Gastrocnemius medialis (tissue), 4 donors: ENCODE data around the gene SRSF9. TPM values are rescaled to one million over a fixed set of nuclear protein-coding genes. Genes with fewer than 3 reads are reported as not detected.

Source experiments
- ATAC-seq, 2 donors: fragments of 150-250 bp; one replicate each; pipeline ENCODE4 v1.9.1; 2016
- DNase-seq, 2 donors: peaks; one replicate each; pipeline ENCODE4 v3.0.0-alpha.2; 2019
- H3K27ac ChIP-seq, 4 donors: fragments of 200-600 bp; sonication (generic); 1 replicate in 1 of 4; 2 replicates in 3 of 4; pipeline ENCODE4 v1.5.1; 2016 to 2018; ENCODE audit warnings: mild to moderate bottlenecking in 2 of 4, moderate library complexity in 1 of 4
- H3K27me3 ChIP-seq, 3 donors: fragments of 200-600 bp; sonication (generic) in 2 of 3; 1 replicate in 1 of 3; 2 replicates in 2 of 3; pipeline versions ENCODE4 v1.5.1 to v1.6.0; 2016 to 2019; ENCODE audit warnings: mild to moderate bottlenecking in 1 of 3, moderate library complexity in 1 of 3
- H3K36me3 ChIP-seq, 2 donors: fragments of 200-600 bp; sonication (generic) in 1 of 2; one replicate each; pipeline ENCODE4 v1.5.1; 2017 to 2018
- H3K4me1 ChIP-seq, 2 donors: fragments of 200-600 bp; sonication (generic) in 1 of 2; one replicate each; pipeline ENCODE4 v1.5.1; 2016 to 2017; ENCODE audit warnings: mild to moderate bottlenecking in 2 of 2
- H3K4me3 ChIP-seq, 4 donors: fragments of 200-600 bp; sonication (generic) in 3 of 4; 1 replicate in 1 of 4; 2 replicates in 3 of 4; pipeline ENCODE4 v1.5.1; 2016 to 2019; ENCODE audit warnings: mild to moderate bottlenecking in 2 of 4
- H3K9me3 ChIP-seq, 3 donors: fragments of 200-600 bp; sonication (generic) in 2 of 3; 1 replicate in 1 of 3; 2 replicates in 2 of 3; pipeline ENCODE4 v1.5.1; 2016 to 2019
- CTCF ChIP-seq, 5 experiments: fragments of 450-650 bp in 3 of 5; fragments of 200-600 bp in 2 of 5; sonication (generic) in 2 of 5; IDR thresholded peaks in 4 of 5; conservative IDR thresholded peaks in 1 of 5; 1 replicate in 4 of 5; 2 replicates in 1 of 5; pipeline ENCODE4 v1.5.1; 2016 to 2019; ENCODE audit warnings: antibody characterized with exemption in 5 of 5, mild to moderate bottlenecking in 3 of 5, moderate library complexity in 3 of 5
- POLR2A ChIP-seq, 2 donors: fragments of 450-650 bp; IDR thresholded peaks; one replicate each; pipeline ENCODE4 v1.6.1; 2017; ENCODE audit warnings: antibody characterized with exemption in 2 of 2, mild to moderate bottlenecking in 2 of 2, moderate library complexity in 2 of 2
- in situ Hi-C, 4 donors: fragments of 200-750 bp; cut with MboI; loops; one replicate each; pipeline versions ENCODE4 v1.15.0 to v1.8.0; 2017; ENCODE audit warnings: low sequenced_read_pairs in 4 of 4
- intact Hi-C: fragments of 100-400 bp; cut with DNase I; formaldehyde crosslinking; loops from one replicate; pipeline ENCODE4 v1.15.1; 2023; ENCODE audit warnings: low total_unique reads
- total RNA-seq, 4 donors: library from RNA; depleted of rRNA; stranded (reverse); fragments of >200 nt; gene quantifications; one replicate each; pipeline versions ENCODE4 v1.1.0 to v1.2.3, GENCODE V29; 2016

SRSF9 gene
- total RNA-seq, 4 donors from 2014 or later = 13.5 to 18.6 (median 16.0) TPM

GRCh38 chr12:120474616-120474960 is 5.0 kb upstream of the SRSF9 start:
- no peak for TF ChIP-seq CTCF (IDR thresholded peaks at IDR 0.05 in 4 of 5, conservative IDR thresholded peaks at IDR 0.05 in 1 of 5)
- TF ChIP-seq POLR2A (IDR thresholded peaks at IDR 0.05) = no peak
- H3K4me3 ChIP-seq = no peak overlapping the region
- H3K36me3 ChIP-seq = no peaks in the 10 kb centered on the region
- H3K9me3 ChIP-seq = no peaks in the 10 kb centered on the region
- ATAC-seq (no peak), DNase-seq (no peak)
- intact Hi-C loops (no loop called here), in situ Hi-C loops (no loop called here)
- H3K27ac ChIP-seq = no peak overlapping the region
- no peaks in the 10 kb centered on the region for H3K27me3 ChIP-seq
- H3K4me1 ChIP-seq = peaks cover 7 to 19% of the 10 kb centered on the region in 2 donors

GRCh38 chr12:120473807-120474615 is 4.5 kb upstream of the SRSF9 start:
- peaks cover 7 to 19% of the 10 kb centered on the region in 2 donors for H3K4me1 ChIP-seq
- H3K36me3 ChIP-seq = no peaks in the 10 kb centered on the region
- intact Hi-C loops = no loop called here
- no peak overlapping the region for H3K4me3 ChIP-seq
- TF ChIP-seq CTCF (IDR thresholded peaks at IDR 0.05 in 4 of 5, conservative IDR thresholded peaks at IDR 0.05 in 1 of 5) = no peak
- TF ChIP-seq POLR2A (IDR thresholded peaks at IDR 0.05) = no peak
- in situ Hi-C loops = no loop called here
- H3K27ac ChIP-seq = no peak overlapping the region
- H3K9me3 ChIP-seq = no peaks in the 10 kb centered on the region
- no peak for ATAC-seq
- H3K27me3 ChIP-seq = no peaks in the 10 kb centered on the region
- no peak for DNase-seq

- in situ Hi-C loops = no loop called here
- TF ChIP-seq CTCF (IDR thresholded peaks at IDR 0.05 in 4 of 5, conservative IDR thresholded peaks at IDR 0.05 in 1 of 5) (no peak), POLR2A (IDR thresholded peaks at IDR 0.05) (no peak)
- peaks cover 15 to 19% of the 10 kb centered on the region in 2 donors for H3K4me1 ChIP-seq
Measured at GRCh38 chr12:120472521-120472920, 3.0 kb upstream of the SRSF9 start.

GRCh38 chr12:120470150-120470784 is 719 bp upstream of the SRSF9 start:
- H3K36me3 ChIP-seq = peaks cover 0 to 5% of the 10 kb centered on the region in 2 donors
- in situ Hi-C loops = no loop called here
- H3K4me3 ChIP-seq = peak overlapping the region; percentile 82 to 99 (median 90)
- peak; percentile 29 to 51 for ATAC-seq
- no peaks in the 10 kb centered on the region for H3K9me3 ChIP-seq
- no peak for TF ChIP-seq POLR2A (IDR thresholded peaks at IDR 0.05)
- TF ChIP-seq CTCF (IDR thresholded peaks at IDR 0.05 in 4 of 5, conservative IDR thresholded peaks at IDR 0.05 in 1 of 5) = no peak
- no peaks in the 10 kb centered on the region for H3K27me3 ChIP-seq
- peaks cover 15 to 32% of the 10 kb centered on the region in 2 donors for H3K4me1 ChIP-seq
- intact Hi-C loops = no loop called here
- DNase-seq = no peak
- H3K27ac ChIP-seq = peak overlapping the region; percentile 87 to 93 (median 90)

More at GRCh38 chr12:120472521-120472920, 3.0 kb upstream of the SRSF9 start:
- H3K27ac ChIP-seq = no peak overlapping the region
- no peak overlapping the region for H3K4me3 ChIP-seq
- DNase-seq (no peak), ATAC-seq (no peak)
- no peaks in the 10 kb centered on the region for H3K9me3 ChIP-seq
- intact Hi-C loops = no loop called here
- H3K27me3 ChIP-seq = no peaks in the 10 kb centered on the region
- H3K36me3 ChIP-seq = no peaks in the 10 kb centered on the region
